GM19397 (cell line): ENCODE measurements around the gene TFIP11.
"Not testable (repeated sequence)": the region's sequence is repeated elsewhere in the genome, so short reads cannot be mapped to it uniquely, and the experiment has no call there.

Experiments
- ATAC-seq: cut with Tn5 transposase; IDR thresholded peaks from one replicate; pipeline ENCODE4 v1.9.1; 2021; ENCODE audit warnings: mild to moderate bottlenecking, moderate library complexity; ENCODE audit not compliant: unreplicated experiment

The TFIP11 gene

GRCh38 chr22:26541167-26541819 lies 29.0 kb upstream of the TFIP11 start:
- ATAC-seq: no peak

GRCh38 chr22:26540119-26540518 lies 27.8 kb upstream of the TFIP11 start:
- ATAC-seq: no peak

DNA sequence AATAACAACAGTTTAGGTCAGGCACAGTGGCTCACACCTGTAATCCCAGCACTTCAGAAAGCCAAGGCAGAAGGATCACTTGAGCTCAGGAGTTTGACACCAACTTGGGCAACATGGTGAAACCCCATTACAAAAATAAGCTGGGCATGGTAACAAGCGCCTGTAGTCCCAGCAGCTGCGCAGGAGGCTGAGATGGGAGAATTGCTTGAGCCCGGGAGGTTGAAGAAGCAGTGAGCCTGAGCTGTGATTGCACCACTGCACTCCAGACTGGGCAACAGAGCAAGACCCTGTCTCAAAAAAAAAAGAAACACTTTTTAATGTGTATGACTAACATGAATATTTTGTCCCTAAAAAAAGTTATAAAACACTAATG lies 24.5 kb upstream of the TFIP11 start:
- ATAC-seq: no peak

DNA sequence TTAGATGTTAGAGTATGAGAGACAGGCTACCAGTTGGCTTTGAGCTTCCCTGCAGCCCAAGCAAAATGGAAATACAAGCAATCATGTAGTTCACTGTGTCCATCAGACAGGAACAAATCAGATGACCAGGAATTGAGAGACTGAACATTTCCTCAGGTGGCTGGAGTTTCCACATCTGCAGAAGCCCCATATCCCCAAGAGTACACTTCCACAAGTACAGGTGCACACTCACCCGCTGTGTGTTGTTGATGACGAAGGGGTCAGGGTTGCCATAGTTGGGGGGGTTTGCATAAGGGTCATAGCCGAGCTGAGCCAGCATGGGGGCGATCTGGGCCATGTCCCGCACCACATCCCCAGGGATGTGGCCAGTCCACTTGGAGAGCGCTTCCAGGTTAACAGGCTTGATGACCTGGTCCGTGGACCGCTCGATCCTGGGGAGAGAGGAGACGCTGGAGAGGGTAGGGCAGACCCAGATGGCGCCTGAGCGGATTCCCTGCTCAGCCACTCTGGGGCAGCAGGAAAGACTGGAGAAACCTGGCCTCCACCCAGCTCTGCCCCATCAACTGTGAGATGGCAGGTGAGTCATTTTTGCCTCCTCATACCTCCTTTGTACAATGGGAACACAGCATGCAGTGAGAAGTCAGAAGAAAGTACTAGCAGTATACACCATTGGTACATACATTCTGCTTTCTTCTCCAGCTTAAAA lies 23.9 kb upstream of the TFIP11 start:
- no peak for ATAC-seq

GRCh38 chr22:26535603-26535908 lies 23.3 kb upstream of the TFIP11 start:
- ATAC-seq: no peak

- no peak for ATAC-seq
Measured at GRCh38 chr22:26534874-26535602, 22.8 kb upstream of the TFIP11 start.

DNA sequence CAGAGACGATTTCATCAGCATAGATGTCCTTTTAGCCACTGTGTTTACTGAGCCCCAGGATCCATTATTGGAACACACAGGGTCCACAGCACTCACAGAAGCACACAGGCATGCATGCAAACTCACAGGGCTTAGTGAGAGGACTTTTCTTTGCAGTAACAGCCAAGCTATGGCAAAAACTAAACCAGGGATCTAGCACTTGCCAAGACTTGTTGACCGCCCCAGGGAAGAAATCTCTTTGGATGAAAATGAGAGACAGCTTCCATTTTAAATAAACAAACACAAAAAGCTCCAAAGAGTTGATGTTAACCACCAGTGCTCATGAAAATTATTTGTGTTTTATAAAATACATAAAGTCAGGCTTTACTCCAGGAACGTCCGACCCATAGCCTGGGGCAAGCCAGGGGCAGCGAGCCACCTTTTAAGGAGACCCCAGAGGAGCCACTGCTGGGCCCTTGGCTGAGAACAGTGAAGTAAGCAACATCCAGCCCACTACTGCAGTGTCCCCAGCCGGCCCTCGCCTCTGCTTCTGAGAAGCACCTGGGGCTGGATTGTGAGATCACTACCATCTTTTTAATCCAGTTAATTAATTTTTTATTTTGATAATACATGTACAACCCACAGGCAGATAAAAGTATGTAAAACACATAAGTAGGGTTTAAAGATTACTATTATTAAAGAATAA lies 22.0 kb upstream of the TFIP11 start:
- no peak for ATAC-seq

DNA sequence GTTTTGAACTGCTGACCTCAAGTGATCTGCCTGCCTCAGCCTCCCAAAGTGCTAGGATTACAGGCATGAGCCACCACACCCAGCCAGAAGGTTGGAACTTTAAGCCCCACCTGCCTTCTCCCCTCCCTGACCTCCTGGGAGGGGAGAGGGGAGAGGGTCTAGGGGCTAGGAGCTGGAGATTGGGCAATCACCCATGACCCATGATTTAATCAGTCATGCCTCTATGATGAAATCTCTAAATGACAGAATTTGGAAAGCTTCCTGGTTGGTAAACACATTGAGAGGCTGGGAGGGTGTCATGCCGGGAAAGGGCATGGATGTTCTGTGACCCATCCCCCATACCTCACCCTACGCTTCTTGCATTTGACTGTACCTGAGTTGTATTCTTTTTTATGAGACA lies 17.1 kb upstream of the TFIP11 start:
- ATAC-seq: no peak

DNA sequence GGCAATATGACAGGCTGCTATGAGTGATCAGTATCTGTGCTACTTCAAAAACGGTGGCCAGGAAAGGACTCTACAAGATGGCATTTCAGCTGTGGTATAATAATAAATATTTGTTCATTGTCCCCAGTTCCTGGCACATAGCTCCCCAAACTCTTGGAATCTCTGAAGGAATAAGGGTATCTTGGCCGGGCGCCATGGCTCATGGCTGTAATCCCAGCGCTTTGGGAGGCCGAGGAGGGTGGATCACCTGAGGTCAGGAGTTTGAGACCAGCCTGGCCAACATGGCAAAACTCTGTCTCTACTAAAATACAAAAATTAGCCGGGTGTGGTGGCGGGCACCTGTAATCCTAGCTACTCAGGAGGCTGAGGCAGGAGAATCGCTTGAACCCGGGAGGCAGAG lies 16.2 kb upstream of the TFIP11 start:
- ATAC-seq: not testable (repeated sequence)

DNA sequence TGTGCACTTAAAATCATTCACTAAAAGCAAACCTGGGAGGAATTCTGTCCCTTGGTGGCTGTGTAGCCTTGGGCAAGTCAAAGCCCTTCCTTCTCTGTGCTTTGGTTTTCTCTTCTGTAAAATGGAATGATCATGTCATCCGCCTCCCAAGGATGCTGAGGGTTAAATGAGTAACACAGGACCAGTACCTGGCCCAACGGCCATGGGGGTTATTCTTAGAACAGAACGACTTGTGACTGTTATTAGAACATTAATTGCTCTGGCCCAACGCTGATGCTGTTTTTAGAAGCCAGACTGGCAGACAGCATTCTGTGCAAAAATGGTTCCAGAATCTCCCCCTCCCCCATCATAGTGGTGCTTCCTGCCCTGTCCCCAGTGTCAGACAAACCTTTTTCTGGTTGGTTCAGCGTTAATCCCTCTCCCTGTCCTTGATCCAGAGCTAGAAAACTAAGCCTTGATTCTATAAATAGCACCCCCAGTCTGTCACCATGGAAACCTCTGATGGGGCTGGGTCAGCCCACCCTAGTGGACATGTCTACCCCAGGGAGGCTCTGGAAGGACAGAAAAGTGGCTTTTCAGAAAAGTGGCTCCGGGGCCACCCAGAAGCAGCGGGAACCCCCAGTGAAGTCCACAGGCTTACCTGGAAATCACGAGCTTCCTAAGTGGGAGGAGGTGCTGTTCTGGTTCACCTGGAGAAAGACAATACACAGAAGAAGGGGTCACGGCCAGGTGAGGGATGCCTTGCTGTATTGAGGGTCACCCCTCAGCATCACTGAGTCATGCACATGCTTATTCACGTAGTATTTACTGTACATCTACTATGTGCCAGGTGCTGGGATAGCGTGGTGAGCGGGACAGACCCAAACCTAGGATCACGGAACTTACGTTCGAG lies 15.5 kb upstream of the TFIP11 start:
- ATAC-seq: no peak

DNA sequence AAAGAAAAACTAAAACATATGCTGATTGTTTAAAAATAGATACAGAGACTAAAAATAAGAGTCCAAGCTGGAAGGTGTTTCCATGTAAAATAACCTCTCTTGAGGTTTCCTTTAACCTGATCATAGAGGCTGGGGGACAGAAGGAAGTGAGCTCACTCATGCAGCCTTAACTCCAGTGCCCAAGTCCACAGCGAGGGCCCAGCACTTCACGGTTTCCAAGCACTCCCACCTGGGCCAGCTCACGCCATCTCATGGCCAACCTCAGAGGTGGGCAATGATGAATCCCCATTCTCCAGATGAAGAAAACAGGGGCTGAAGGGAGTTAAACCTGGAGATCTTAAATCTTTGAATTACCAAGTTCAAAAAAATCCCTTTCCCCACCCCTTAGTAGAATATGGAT lies 14.9 kb upstream of the TFIP11 start:
- no peak for ATAC-seq

GRCh38 chr22:26525946-26526564 lies 13.8 kb upstream of the TFIP11 start:
- ATAC-seq: no peak

DNA sequence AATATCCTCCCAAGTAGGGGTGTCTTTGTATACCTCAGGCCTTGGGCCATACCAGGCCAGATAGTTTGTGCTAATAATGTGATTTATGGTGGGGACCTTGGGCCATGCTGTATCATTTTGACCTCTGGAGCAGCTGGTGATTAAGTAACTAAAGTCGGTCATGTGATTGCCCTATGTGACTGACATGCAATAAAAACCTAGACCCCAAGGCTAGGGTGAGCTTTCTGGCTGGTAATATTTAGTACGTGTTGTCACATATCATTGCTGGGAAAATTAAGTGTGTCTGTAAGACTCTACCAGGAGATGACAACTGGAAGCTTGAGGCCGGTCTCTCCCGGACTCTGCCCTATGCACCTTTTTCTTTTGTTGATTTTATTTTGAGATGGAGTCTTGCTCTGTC lies 12.6 kb upstream of the TFIP11 start:
- ATAC-seq: no peak

- ATAC-seq: no peak
Measured at GRCh38 chr22:26522592-26522991, 10.3 kb upstream of the TFIP11 start.

GRCh38 chr22:26522012-26522411 lies 9.7 kb upstream of the TFIP11 start:
- ATAC-seq: no peak

DNA sequence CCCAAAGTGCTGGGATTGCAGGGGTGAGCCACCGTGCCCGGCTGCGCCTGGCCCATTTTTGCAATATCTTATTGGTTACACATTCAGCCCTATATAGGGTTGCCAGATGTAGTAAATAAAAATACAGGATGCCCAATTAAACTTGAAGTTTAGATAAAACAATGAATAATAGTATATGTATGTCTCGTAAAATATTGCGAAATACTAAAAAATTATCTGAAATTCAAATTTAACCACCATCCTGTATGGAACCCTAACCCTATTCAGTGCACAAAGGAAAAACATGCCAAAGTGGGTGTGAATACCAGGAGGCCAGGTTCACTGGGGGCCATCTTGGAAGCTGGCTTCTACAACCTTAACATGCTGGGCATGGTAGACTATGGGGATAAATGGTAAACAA lies 5.2 kb upstream of the TFIP11 start:
- ATAC-seq: no peak

GRCh38 chr22:26516503-26516902 lies 4.2 kb upstream of the TFIP11 start:
- no peak for ATAC-seq

- ATAC-seq: no peak
Measured at GRCh38 chr22:26515931-26516330, 3.7 kb upstream of the TFIP11 start.

DNA sequence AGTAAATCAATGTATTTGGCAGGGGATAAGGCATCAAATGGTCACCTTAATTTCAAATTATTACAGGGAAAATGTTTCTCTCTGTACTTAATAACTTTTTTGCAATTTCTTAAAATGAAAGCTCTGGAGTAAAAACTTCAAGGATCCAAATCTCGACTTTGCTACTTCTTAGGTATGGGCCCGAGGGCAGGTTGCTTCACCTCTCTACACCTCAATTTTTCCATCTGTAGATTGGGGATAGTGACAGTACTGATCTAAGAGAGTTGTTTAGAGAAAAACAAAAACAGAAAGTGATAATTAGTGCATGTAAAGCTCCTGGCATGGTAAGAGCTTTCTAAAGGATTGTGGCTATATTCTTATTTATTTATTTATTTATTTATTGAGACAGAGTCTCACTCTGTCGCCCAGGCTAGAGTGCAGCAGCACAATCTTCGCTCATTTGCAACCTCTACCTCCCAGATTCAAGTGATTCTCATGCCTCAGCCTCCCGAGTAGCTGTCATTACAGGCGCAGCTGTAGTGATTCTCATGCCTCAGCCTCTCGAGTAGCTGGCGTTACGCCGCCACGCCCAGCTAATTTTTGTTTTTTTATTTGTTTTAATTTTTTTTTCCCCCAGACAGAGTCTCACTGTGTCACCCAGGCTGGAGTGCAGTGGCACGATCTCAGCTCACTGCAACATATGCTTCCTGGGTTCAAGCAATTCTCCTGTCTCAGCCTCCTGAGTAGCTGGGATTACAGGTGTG lies 2.3 kb upstream of the TFIP11 start:
- ATAC-seq: no peak

DNA sequence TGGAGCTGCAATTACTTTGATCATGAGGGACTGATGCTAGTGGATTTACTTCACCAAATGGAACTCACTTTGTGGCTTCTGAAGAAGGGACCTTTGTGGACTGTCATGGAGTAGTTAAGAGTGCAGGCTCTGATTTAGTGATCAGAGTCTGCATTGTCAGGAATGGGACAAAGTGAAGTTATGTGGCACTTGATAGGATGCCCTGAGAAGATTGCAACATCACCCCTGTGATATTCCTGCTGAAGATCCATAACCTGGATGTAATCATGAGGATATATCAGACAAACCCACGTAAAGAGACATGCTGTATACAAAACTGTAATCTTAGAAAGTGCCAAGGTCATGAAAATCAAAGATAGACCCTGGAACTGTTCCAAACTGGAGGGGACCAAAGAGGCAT lies 1.6 kb upstream of the TFIP11 start:
- no peak for ATAC-seq
